ENCODE data around the gene LRRC74B. TPM values are rescaled to one million over a fixed set of nuclear protein-coding genes. Genes with fewer than 3 reads are reported as not detected.

The LRRC74B gene
- total and polyA plus RNA-seq, 2 experiments from 2014 or later: not detected

DNA sequence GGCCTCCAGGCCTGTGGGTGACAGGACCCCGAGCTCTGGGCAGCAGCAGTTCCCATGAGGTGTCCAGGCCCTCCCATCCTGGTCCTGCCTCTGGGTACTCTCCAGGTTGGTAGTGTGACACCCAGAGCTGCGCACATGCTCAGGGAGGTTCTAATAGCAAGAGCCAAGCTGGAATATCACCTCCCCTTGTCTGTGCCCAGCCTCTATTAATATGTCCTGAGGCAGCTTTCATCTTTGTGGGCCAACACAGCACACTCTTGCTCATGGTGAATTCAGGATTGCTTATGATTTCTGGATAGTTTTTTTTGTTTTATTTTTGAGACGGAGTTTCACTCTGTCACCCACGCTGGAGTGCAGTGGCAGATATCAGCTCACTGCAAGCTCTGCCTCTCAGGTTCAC lies 27.4 kb upstream of the LRRC74B start:
- Histone ChIP-seq H3K4me2 (ENCODE audit: unreplicated experiment) (no peak overlapping the region), H3K9me2 (ENCODE audit: insufficient read depth) (no peaks in the 10 kb centered on the region), H3F3A (ENCODE audit: insufficient read depth) (no peaks in the 10 kb centered on the region), H3K9me3 (ENCODE audit: low read depth) (no peaks in the 10 kb centered on the region), H3K4me1 (ENCODE audit: insufficient read depth) (peaks cover 19% of the 10 kb centered on the region), H3K9ac (no peak overlapping the region), H3K27ac (no peak overlapping the region), H3K36me3 (ENCODE audit: low read depth) (no peaks in the 10 kb centered on the region), H2AFZ (no peak overlapping the region), H3K4me3 (no peak overlapping the region), H4K20me1 (ENCODE audit: insufficient read depth) (no peaks in the 10 kb centered on the region), H3K27me3 (replicated peaks; ENCODE audit: insufficient read depth) (no peaks in the 10 kb centered on the region), H3K79me2 (ENCODE audit: insufficient read depth) (no peaks in the 10 kb centered on the region)
- in situ Hi-C loops (cut with MboI): no loop called here
- TF ChIP-seq EZH2 (IDR thresholded peaks at IDR 0.05; ENCODE audit: insufficient read depth, poor library complexity, severe bottlenecking) (no peak), EZH2phosphoT487 (IDR thresholded peaks at IDR 0.05; ENCODE audit: insufficient read depth, low read depth) (no peak)
- DNase-seq: no peak
- 81 to 88% methylated on average over 4 of the region's 4 CpGs for WGBS, 2 experiments (ENCODE audit: low coverage in 1 of 2, low lambda C conversion rate in 2 of 2, missing lambda C conversion rate in 2 of 2)

DNA sequence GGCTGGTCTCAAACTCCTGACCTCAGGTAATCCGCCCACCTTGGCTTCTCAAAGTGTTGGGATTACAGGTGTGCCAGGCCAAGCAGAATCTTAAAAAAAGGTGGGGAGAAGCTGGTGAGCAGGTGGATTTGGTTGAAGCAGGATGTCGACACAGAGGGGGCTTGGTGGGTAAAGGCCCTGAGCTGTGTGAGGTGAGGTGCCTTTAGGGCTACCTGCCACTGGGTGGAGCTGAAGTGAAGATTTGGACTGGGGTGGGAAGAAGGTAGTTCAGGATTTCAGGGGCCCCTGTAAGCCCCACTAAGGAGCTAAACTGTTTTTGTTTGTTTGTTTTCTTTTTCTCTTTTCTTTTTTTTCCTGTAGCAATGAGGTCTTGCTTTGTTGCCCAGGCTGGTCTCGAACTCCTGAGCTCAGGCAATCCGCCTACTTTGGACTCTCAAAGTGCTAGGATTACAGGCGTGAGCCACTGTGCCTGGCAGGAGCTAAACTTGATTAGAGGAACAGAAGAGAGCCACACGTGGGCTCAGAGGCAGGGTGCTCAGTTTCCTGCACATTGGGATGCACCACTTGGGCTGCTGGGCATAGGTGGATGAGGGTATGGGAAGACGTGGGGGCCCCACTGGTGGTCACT lies 24.8 kb upstream of the LRRC74B start:
- Histone ChIP-seq H3K9me3 (ENCODE audit: low read depth) (no peaks in the 10 kb centered on the region), H3K4me2 (ENCODE audit: unreplicated experiment) (no peak overlapping the region), H3K27me3 (replicated peaks; ENCODE audit: insufficient read depth) (no peaks in the 10 kb centered on the region), H3K9ac (no peak overlapping the region), H3K9me2 (ENCODE audit: insufficient read depth) (no peaks in the 10 kb centered on the region), H2AFZ (no peak overlapping the region), H3K27ac (no peak overlapping the region), H4K20me1 (ENCODE audit: insufficient read depth) (no peaks in the 10 kb centered on the region), H3F3A (ENCODE audit: insufficient read depth) (no peaks in the 10 kb centered on the region), H3K4me3 (no peak overlapping the region), H3K4me1 (ENCODE audit: insufficient read depth) (no peaks in the 10 kb centered on the region), H3K79me2 (ENCODE audit: insufficient read depth) (no peaks in the 10 kb centered on the region), H3K36me3 (ENCODE audit: low read depth) (no peaks in the 10 kb centered on the region)
- DNase-seq: peak; percentile 31
- in situ Hi-C loops (cut with MboI): no loop called here
- TF ChIP-seq EZH2 (IDR thresholded peaks at IDR 0.05; ENCODE audit: insufficient read depth, poor library complexity, severe bottlenecking): no peak
- no peak for TF ChIP-seq EZH2phosphoT487 (IDR thresholded peaks at IDR 0.05; ENCODE audit: insufficient read depth, low read depth)
- WGBS, 2 experiments (ENCODE audit: low coverage in 1 of 2, low lambda C conversion rate in 2 of 2, missing lambda C conversion rate in 2 of 2): 62 to 63% methylated on average over 7 of the region's 7 CpGs

DNA sequence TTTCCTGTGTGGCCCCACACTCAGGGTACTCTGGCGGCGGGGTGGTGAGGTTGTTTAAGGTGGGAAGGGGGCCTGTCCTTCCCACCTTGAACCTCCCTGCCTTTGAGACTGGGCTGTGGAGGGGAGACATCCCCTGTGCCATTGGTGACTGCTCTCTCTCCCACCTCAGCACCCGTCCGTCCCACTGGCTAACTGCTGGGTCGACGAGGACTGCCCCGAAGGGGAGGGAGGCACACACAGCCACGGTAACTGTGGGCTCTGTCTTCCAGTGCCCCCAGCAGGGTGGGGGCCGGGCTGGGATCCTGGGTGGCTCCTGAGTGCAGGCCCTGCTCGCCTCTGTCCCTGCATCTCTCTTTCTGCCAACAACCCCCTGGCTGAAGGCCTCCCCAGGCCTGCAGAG lies 23.2 kb upstream of the LRRC74B start:
- Histone ChIP-seq H2AFZ (no peak overlapping the region), H4K20me1 (ENCODE audit: insufficient read depth) (no peaks in the 10 kb centered on the region), H3K4me3 (no peak overlapping the region), H3K36me3 (ENCODE audit: low read depth) (no peaks in the 10 kb centered on the region), H3K9me3 (ENCODE audit: low read depth) (no peaks in the 10 kb centered on the region), H3K9me2 (ENCODE audit: insufficient read depth) (no peaks in the 10 kb centered on the region), H3K79me2 (ENCODE audit: insufficient read depth) (no peaks in the 10 kb centered on the region), H3K4me2 (ENCODE audit: unreplicated experiment) (no peak overlapping the region), H3K27me3 (replicated peaks; ENCODE audit: insufficient read depth) (no peaks in the 10 kb centered on the region), H3K27ac (no peak overlapping the region), H3F3A (ENCODE audit: insufficient read depth) (no peaks in the 10 kb centered on the region), H3K4me1 (ENCODE audit: insufficient read depth) (no peaks in the 10 kb centered on the region), H3K9ac (no peak overlapping the region)
- DNase-seq: no peak
- in situ Hi-C loops (cut with MboI): no loop called here
- TF ChIP-seq EZH2 (IDR thresholded peaks at IDR 0.05; ENCODE audit: insufficient read depth, poor library complexity, severe bottlenecking) (no peak), EZH2phosphoT487 (IDR thresholded peaks at IDR 0.05; ENCODE audit: insufficient read depth, low read depth) (no peak)
- 63 to 70% methylated on average over 10 of the region's 10 CpGs for WGBS, 2 experiments (ENCODE audit: low coverage in 1 of 2, low lambda C conversion rate in 2 of 2, missing lambda C conversion rate in 2 of 2)

GRCh38 chr22:21022955-21023614 lies 22.7 kb upstream of the LRRC74B start:
- no peaks in the 10 kb centered on the region for H3K36me3 ChIP-seq (ENCODE audit: low read depth)
- no peak overlapping the region for H2AFZ ChIP-seq
- no peak for DNase-seq
- no peaks in the 10 kb centered on the region for H3K9me3 ChIP-seq (ENCODE audit: low read depth)
- 68 to 81% methylated on average over 12 of the region's 13 CpGs for WGBS, 2 experiments (ENCODE audit: low coverage in 1 of 2, low lambda C conversion rate in 2 of 2, missing lambda C conversion rate in 2 of 2)
- no peaks in the 10 kb centered on the region for H4K20me1 ChIP-seq (ENCODE audit: insufficient read depth)
- no peaks in the 10 kb centered on the region for H3K9me2 ChIP-seq (ENCODE audit: insufficient read depth)
- H3K4me2 ChIP-seq (ENCODE audit: unreplicated experiment): no peak overlapping the region
- in situ Hi-C loops (cut with MboI): no loop called here
- no peaks in the 10 kb centered on the region for H3K27me3 ChIP-seq (replicated peaks; ENCODE audit: insufficient read depth)
- H3K9ac ChIP-seq: no peak overlapping the region
- no peak for TF ChIP-seq EZH2phosphoT487 (IDR thresholded peaks at IDR 0.05; ENCODE audit: insufficient read depth, low read depth)
- no peak overlapping the region for H3K4me3 ChIP-seq
- no peaks in the 10 kb centered on the region for H3K79me2 ChIP-seq (ENCODE audit: insufficient read depth)
- no peaks in the 10 kb centered on the region for H3F3A ChIP-seq (ENCODE audit: insufficient read depth)
- no peaks in the 10 kb centered on the region for H3K4me1 ChIP-seq (ENCODE audit: insufficient read depth)
- H3K27ac ChIP-seq: no peak overlapping the region
